SU-DHL-6 (cell line): ENCODE data around the gene SRGAP3.

Experiments used
- CTCF ChIP-seq: fragments of 200-600 bp; sonication (generic); IDR thresholded peaks from one replicate; pipeline ENCODE4 v1.5.1; 2017; ENCODE audit warnings: antibody characterized with exemption, mild to moderate bottlenecking, low read length, moderate library complexity; ENCODE audit not compliant: insufficient read depth, poor library complexity, severe bottlenecking
- EZH2phosphoT487 ChIP-seq: fragments of 200-600 bp; sonication (generic), shearing (Covaris generic); conservative IDR thresholded peaks from 2 replicates; pipeline ENCODE4 v1.6.1; 2018; ENCODE audit warnings: mild to moderate bottlenecking, antibody characterized with exemption, low read length, moderate library complexity, mixed read lengths

GRCh38 chr3:9113040-9113439 lies 136.4 kb downstream of the SRGAP3 start:
- TF ChIP-seq CTCF: no peak
- no peak for TF ChIP-seq EZH2phosphoT487
